Prostate gland (tissue), 2 donors: ENCODE measurements around the gene NUAK2. TPM values are rescaled to one million over a fixed set of nuclear protein-coding genes. Genes with fewer than 3 reads are reported as not detected.

Experiments used
- DNase-seq: peaks from one replicate; pipeline ENCODE4 v3.0.0-alpha.2; 2019; ENCODE audit warnings: low spot score
- H3K27ac ChIP-seq, 2 donors: fragments of 200-600 bp; sonication (generic); 2 replicates each; pipeline ENCODE4 v1.5.1; 2017 to 2019
- H3K27me3 ChIP-seq: fragments of 200-600 bp; sonication (generic); replicated peaks from 2 replicates; pipeline ENCODE4 v1.5.1; 2019; ENCODE audit not compliant: insufficient read depth
- H3K36me3 ChIP-seq, 2 donors: fragments of 200-600 bp; sonication (generic); 1 replicate in 1 of 2; 2 replicates in 1 of 2; pipeline versions ENCODE4 v1.5.1 to v1.8.1; 2017 to 2019
- H3K4me1 ChIP-seq: fragments of 200-600 bp; sonication (generic); replicated peaks from 2 replicates; pipeline ENCODE4 v1.5.1; 2019
- H3K4me3 ChIP-seq, 2 donors: fragments of 200-600 bp; sonication (generic); 2 replicates each; pipeline ENCODE4 v1.5.1; 2017 to 2019
- H3K9me3 ChIP-seq: fragments of 200-600 bp; sonication (generic); 2 replicates; pipeline ENCODE4 v1.5.1; 2017
- CTCF ChIP-seq, 4 experiments: fragments of 200-600 bp in 2 of 4; fragments of 450-650 bp in 2 of 4; sonication (generic) in 2 of 4; IDR thresholded peaks; 1 replicate in 3 of 4; 2 replicates in 1 of 4; pipeline ENCODE4 v1.5.1; 2016 to 2019; ENCODE audit warnings: antibody characterized with exemption in 4 of 4, mild to moderate bottlenecking in 2 of 4, moderate library complexity in 2 of 4
- POLR2A ChIP-seq: fragments of 450-650 bp; IDR thresholded peaks from one replicate; pipeline ENCODE4 v1.6.1; 2016; ENCODE audit warnings: antibody characterized with exemption, mild to moderate bottlenecking
- POLR2AphosphoS5 ChIP-seq: sonication (generic); formaldehyde crosslinking; IDR thresholded peaks from one replicate; pipeline ENCODE4 v1.6.1; 2017; ENCODE audit warnings: antibody characterized with exemption
- WGBS: methylation state at CpG from one replicate; pipeline ENCODE4 v1.1.5; 2018; 5-methylcytosine and 5-hydroxymethylcytosine counted together
- intact Hi-C: fragments of 100-400 bp; cut with DNase I; formaldehyde crosslinking; loops from one replicate; pipeline ENCODE4 v1.14.2; 2022
- total RNA-seq, 2 donors: library from RNA; depleted of rRNA; stranded (reverse); fragments of >200 nt; gene quantifications; one replicate each; pipeline ENCODE4 v1.1.0, GENCODE V29; 2016

The NUAK2 gene
- total RNA-seq, 2 donors from 2014 or later, result 3.7 to 20.0 TPM

- intact Hi-C loops, result loop anchor here (10.0 kb wide), 1 partner anchor 254 kb away; no protein-coding TSS in a partner anchor
- no peak for DNase-seq
- no peaks in the 10 kb centered on the region for H3K36me3 ChIP-seq
Observed at GRCh38 chr1:205271277-205271676, 50.3 kb downstream of the NUAK2 start.

DNA sequence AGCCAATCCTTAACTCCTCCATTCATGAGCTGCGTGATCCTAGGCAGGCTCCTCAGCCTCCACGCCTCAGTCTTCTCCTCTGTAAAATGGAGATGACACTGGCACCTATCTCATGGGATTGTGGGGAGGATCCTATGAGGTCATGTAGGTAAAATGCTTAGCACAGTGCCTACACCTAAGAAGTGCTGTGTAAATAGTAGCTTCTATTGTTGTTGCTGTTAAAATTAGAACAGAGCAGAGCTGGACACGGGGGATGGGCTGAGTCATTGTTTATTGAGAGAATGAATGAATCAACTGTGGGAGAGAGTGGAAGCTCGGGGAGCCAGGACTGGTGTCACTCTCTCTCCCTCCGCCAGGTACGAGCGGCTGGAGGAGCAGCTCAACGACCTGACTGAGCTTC is 50.8 kb downstream of the NUAK2 start:
- Histone ChIP-seq H3K9me3 (no peaks in the 10 kb centered on the region), H3K27ac (no peak overlapping the region), H3K4me3 (no peak overlapping the region), H3K36me3 (no peaks in the 10 kb centered on the region), H3K4me1 (no peaks in the 10 kb centered on the region), H3K27me3 (no peaks in the 10 kb centered on the region)
- intact Hi-C loops, result loop anchor here (10.0 kb wide), 1 partner anchor 254 kb away; no protein-coding TSS in a partner anchor
- WGBS, result 56% methylated on average over 8 of the region's 8 CpGs
- DNase-seq, result no peak
- TF ChIP-seq POLR2AphosphoS5 (peak; percentile 22), POLR2A (no peak)

More at GRCh38 chr1:205271277-205271676, 50.3 kb downstream of the NUAK2 start:
- Histone ChIP-seq H3K4me3 (no peak overlapping the region), H3K27ac (no peak overlapping the region), H3K9me3 (no peaks in the 10 kb centered on the region), H3K4me1 (no peaks in the 10 kb centered on the region), H3K27me3 (no peaks in the 10 kb centered on the region)
- WGBS, result 80% methylated on average over 8 of the region's 8 CpGs
- TF ChIP-seq CTCF (IDR thresholded peaks at IDR 0.05), result no peak
- no peak for TF ChIP-seq POLR2AphosphoS5
- TF ChIP-seq POLR2A, result no peak

DNA sequence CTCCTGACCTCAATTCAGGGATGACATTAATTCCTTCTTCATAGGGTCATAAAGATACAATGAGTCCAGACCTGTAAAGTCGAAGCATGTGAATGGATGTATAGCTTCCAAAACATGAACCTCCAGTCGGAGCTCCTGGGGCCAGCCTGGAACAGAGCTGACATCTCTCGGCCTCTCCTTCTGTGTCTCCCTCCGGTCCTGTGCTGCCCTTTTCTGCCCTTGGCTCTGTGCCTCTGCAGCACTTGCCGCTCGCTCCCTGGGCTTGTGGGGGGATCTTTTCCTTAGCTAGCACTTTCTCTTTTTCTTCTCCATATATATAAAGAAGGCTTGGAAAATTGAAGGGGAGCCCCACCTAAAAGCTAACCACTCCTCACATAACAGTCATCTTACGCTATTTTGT is 51.3 kb downstream of the NUAK2 start:
- H3K4me1 ChIP-seq, result no peaks in the 10 kb centered on the region
- no peaks in the 10 kb centered on the region for H3K36me3 ChIP-seq
- TF ChIP-seq POLR2AphosphoS5 (no peak), POLR2A (no peak), CTCF (IDR thresholded peaks at IDR 0.05) (no peak)
- no peak overlapping the region for H3K4me3 ChIP-seq
- H3K27ac ChIP-seq, result no peak overlapping the region
- intact Hi-C loops, result loop anchor here (10.0 kb wide), 1 partner anchor 255 kb away; no protein-coding TSS in a partner anchor
- no peaks in the 10 kb centered on the region for H3K27me3 ChIP-seq
- no peak for DNase-seq
- WGBS, result 80% methylated on average over 7 of the region's 7 CpGs
- no peaks in the 10 kb centered on the region for H3K9me3 ChIP-seq

DNA sequence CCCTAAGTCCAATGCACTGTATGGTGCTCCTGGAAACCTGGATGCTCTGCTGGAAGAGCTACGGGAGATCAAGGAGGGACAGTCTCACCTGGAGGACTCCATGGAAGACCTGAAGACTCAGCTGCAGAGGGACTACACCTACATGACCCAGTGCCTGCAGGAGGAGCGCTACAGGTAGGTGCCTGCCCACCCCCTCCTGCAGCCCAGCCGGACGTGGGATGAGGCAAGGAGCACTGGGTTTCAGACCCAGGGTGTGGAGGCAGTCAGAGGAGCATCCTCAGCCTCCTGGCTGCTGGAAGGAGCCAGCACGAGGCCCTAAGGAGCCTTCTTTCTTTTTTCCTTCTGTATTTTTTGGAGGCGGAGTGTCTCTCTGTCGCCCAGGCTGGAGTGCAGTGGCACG is 51.8 kb downstream of the NUAK2 start:
- intact Hi-C loops, result loop anchor here (10.0 kb wide), 1 partner anchor 255 kb away; no protein-coding TSS in a partner anchor
- Histone ChIP-seq H3K27me3 (no peaks in the 10 kb centered on the region), H3K4me1 (no peaks in the 10 kb centered on the region), H3K36me3 (no peaks in the 10 kb centered on the region), H3K27ac (no peak overlapping the region), H3K9me3 (no peaks in the 10 kb centered on the region), H3K4me3 (no peak overlapping the region)
- 96% methylated on average over 8 of the region's 8 CpGs for WGBS
- no peak for DNase-seq
- TF ChIP-seq CTCF (IDR thresholded peaks at IDR 0.05) (no peak), POLR2AphosphoS5 (no peak), POLR2A (no peak)

DNA sequence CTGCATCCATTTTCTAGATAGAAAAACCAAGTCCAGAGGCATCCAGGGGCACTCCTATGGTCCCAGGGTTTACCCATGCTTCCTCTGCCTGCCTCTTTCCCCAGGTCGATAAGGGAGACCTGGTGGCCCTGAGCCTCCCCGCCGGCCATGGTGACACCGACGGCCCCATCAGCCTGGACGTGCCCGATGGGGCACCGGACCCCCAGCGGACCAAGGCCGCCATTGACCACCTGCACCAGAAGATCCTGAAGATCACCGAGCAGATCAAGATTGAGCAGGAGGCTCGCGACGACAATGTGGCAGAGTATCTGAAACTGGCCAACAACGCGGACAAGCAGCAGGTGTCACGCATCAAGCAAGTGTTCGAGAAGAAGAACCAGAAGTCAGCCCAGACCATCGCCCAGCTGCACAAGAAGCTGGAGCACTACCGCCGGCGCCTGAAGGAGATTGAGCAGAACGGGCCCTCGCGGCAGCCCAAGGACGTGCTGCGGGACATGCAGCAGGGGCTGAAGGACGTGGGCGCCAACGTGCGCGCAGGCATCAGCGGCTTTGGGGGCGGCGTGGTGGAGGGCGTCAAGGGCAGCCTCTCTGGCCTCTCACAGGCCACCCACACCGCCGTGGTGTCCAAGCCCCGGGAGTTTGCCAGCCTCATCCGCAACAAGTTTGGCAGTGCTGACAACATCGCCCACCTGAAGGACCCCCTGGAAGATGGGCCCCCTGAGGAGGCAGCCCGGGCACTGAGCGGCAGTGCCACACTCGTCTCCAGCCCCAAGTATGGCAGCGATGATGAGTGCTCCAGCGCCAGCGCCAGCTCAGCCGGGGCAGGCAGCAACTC is 52.5 kb downstream of the NUAK2 start:
- Histone ChIP-seq H3K4me1 (no peaks in the 10 kb centered on the region), H3K36me3 (no peaks in the 10 kb centered on the region), H3K27ac (no peak overlapping the region), H3K9me3 (no peaks in the 10 kb centered on the region), H3K4me3 (no peak overlapping the region), H3K27me3 (no peaks in the 10 kb centered on the region)
- intact Hi-C loops, result no loop called here
- no peak for DNase-seq
- 95% methylated on average over 48 of the region's 48 CpGs for WGBS
- TF ChIP-seq POLR2A, result no peak
- no peak for TF ChIP-seq POLR2AphosphoS5
- no peak for TF ChIP-seq CTCF (IDR thresholded peaks at IDR 0.05)
